Thoracic aorta (tissue), 2 donors: ENCODE measurements around the gene RFX1. TPM values are rescaled to one million over a fixed set of nuclear protein-coding genes. Genes with fewer than 3 reads are reported as not detected.
A peak's percentile ranks its signal among the peaks of the same experiment; 100 is the strongest.

Experiments
- ATAC-seq: fragments of 150-250 bp; one replicate; pipeline ENCODE4 v1.8.0; 2017; ENCODE audit warnings: low read depth; ENCODE audit not compliant: insufficient number of reproducible peaks, low FRiP score
- DNase-seq: peaks from one replicate; pipeline ENCODE4 v3.0.0-alpha.2; 2020; ENCODE audit warnings: low spot score
- H3K27ac ChIP-seq, 2 donors: fragments of 200-600 bp; sonication (generic); 1 replicate in 1 of 2; 2 replicates in 1 of 2; pipeline ENCODE4 v1.5.1; 2016; ENCODE audit warnings: mild to moderate bottlenecking in 2 of 2, moderate library complexity in 2 of 2
- H3K27me3 ChIP-seq: fragments of 200-600 bp; sonication (generic); replicated peaks from 2 replicates; pipeline ENCODE4 v1.6.0; 2016; ENCODE audit warnings: mild to moderate bottlenecking; ENCODE audit not compliant: insufficient read depth
- H3K36me3 ChIP-seq: fragments of 200-600 bp; sonication (generic); one replicate; pipeline ENCODE4 v1.5.1; 2016
- H3K4me1 ChIP-seq, 2 donors: fragments of 200-600 bp; sonication (generic); 1 replicate in 1 of 2; 2 replicates in 1 of 2; pipeline versions ENCODE4 v1.5.1 to v1.6.0; 2016; ENCODE audit warnings: low read depth in 2 of 2, mild to moderate bottlenecking in 1 of 2; ENCODE audit not compliant: control insufficient read depth in 1 of 2
- H3K4me3 ChIP-seq: fragments of 200-600 bp; sonication (generic); 2 replicates; pipeline ENCODE4 v1.5.1; 2016; ENCODE audit warnings: mild to moderate bottlenecking
- H3K9me3 ChIP-seq: fragments of 200-600 bp; sonication (generic); 2 replicates; pipeline ENCODE4 v1.5.1; 2016
- CTCF ChIP-seq: fragments of 200-600 bp; sonication (generic); IDR thresholded peaks from one replicate; pipeline ENCODE4 v1.5.1; 2019; ENCODE audit warnings: antibody characterized with exemption
- total RNA-seq, 2 donors: library from RNA; depleted of rRNA; stranded (reverse); fragments of >200 nt; gene quantifications; one replicate each; pipeline versions ENCODE4 v1.1.0 to v1.2.3, GENCODE V29; 2016

The RFX1 gene
- total RNA-seq, 2 donors from 2014 or later, result 3.0 to 5.7 TPM

- DNase-seq, result no peak
- H3K4me1 ChIP-seq, result peaks cover 5 to 7% of the 10 kb centered on the region in 2 donors
- no peaks in the 10 kb centered on the region for H3K36me3 ChIP-seq
- H3K4me3 ChIP-seq, result peak within 1 kb of the TSS; percentile 69
- ATAC-seq, result peak; percentile 54
- no peaks in the 10 kb centered on the region for H3K27me3 ChIP-seq
- peak within 1 kb of the TSS in 1 of 2 donors; percentile 31 for H3K27ac ChIP-seq
- TF ChIP-seq CTCF, result no peak
- H3K9me3 ChIP-seq, result no peaks in the 10 kb centered on the region
These were observed 67.6 kb downstream of the RFX1 start, which contains the start of gene PODNL1 for GRCh38 chr19:13938301-13939064. Gene PODNL1, minus strand, starts transcription at chr19:13938417. Its CDS starts 236 bp downstream, at chr19:13938181.

GRCh38 chr19:13937479-13938300 lies 68.4 kb downstream of the RFX1 start:
- TF ChIP-seq CTCF, result no peak
- Histone ChIP-seq H3K36me3 (no peaks in the 10 kb centered on the region), H3K4me3 (peak overlapping the region; percentile 69), H3K4me1 (peaks cover 5 to 7% of the 10 kb centered on the region in 2 donors), H3K27ac (peak overlapping the region in 1 of 2 donors; percentile 31), H3K9me3 (no peaks in the 10 kb centered on the region), H3K27me3 (no peaks in the 10 kb centered on the region)
- ATAC-seq (no peak), DNase-seq (no peak)

GRCh38 chr19:13935765-13936510 lies 70.2 kb downstream of the RFX1 start:
- H3K27me3 ChIP-seq, result no peaks in the 10 kb centered on the region
- ATAC-seq, result no peak
- no peak overlapping the region for H3K27ac ChIP-seq

GRCh38 chr19:13934785-13935109 lies 71.4 kb downstream of the RFX1 start:
- Histone ChIP-seq H3K27me3 (no peaks in the 10 kb centered on the region), H3K27ac (no peak overlapping the region), H3K36me3 (no peaks in the 10 kb centered on the region), H3K4me1 (peaks cover 5 to 7% of the 10 kb centered on the region in 2 donors), H3K4me3 (no peak overlapping the region), H3K9me3 (no peaks in the 10 kb centered on the region)
- DNase-seq (no peak), ATAC-seq (no peak)
- TF ChIP-seq CTCF, result no peak

More at GRCh38 chr19:13935765-13936510, 70.2 kb downstream of the RFX1 start:
- H3K4me3 ChIP-seq, result no peak overlapping the region
- no peaks in the 10 kb centered on the region for H3K36me3 ChIP-seq
- TF ChIP-seq CTCF, result no peak
- no peak for DNase-seq
- no peaks in the 10 kb centered on the region for H3K9me3 ChIP-seq
- H3K4me1 ChIP-seq, result peaks cover 5 to 7% of the 10 kb centered on the region in 2 donors
